ENCODE results near the gene EDIL3. TPM values are rescaled to one million over a fixed set of nuclear protein-coding genes. Genes with fewer than 3 reads are reported as not detected.

EDIL3 gene
- not detected for total RNA-seq

DNA sequence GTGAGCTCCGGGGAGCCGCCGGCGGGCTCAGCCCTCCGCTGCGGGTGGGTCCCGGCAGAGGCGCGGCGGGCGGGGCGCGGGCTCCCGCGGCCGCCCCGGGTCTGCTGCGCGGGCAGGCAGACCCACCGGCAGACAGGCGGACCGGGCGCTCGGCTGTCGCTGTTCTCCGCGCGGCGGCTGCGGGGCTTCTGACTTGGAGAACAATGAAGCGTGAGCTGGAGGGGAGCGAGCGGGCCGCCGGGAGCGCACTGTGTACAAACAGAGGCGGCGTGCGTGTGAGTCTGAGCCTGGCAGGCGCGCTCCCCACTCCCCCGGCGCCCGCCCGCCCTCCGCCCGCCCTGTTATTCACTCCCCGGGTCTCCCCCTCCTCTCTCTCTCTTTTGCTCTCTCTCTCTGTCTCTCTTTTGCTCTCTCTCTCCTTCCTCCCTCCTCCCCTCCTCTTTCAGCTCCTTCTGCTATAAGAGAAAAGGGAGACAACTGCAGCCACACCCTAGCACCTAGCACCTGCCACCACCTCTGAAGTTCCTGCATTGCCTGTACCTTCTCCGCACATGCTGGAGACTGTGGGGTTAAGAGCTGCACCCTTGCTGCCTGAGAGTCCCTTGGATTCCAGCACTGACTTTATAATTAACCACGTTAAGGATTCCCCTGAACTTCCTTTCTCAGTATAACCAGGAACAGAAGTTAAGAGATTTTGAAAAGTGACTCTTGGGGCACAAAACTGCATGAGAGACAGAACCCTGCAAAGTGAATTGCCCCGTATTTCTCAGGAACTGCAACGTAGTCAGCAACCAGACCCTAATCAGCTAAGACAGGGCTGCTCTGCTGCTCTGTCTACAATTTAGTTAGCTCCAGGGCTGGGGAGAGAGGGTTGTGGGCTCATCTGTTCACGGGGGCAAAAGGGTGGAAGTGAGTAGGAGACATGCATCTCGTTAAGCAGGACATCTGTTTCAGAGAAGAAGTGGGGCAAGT lies at the start of gene EDIL3:
Gene EDIL3 (minus strand): TSS at position 277 of the 972 bp plus-strand sequence. CDS start 506 bp downstream, outside the sequence.
- H3K4me3 Mint-ChIP-seq: no peak within 1 kb of the TSS
- no peak for DNase-seq
- ATAC-seq: no peak
- CTCF ChIA-PET: interaction anchor here (0.6 kb wide), 1 partner anchor 559 kb away, joined by 4 read pairs; no protein-coding TSS in a partner anchor
- no peak within 1 kb of the TSS for H3K27ac Mint-ChIP-seq
- H3K4me1 Mint-ChIP-seq: peaks cover 4% of the 10 kb centered on the region
- H3K9me3 Mint-ChIP-seq (ENCODE audit: low read depth): no peaks in the 10 kb centered on the region
- H3K27me3 Mint-ChIP-seq: peaks cover 45% of the 10 kb centered on the region
- H3K36me3 Mint-ChIP-seq: no peaks in the 10 kb centered on the region

DNA sequence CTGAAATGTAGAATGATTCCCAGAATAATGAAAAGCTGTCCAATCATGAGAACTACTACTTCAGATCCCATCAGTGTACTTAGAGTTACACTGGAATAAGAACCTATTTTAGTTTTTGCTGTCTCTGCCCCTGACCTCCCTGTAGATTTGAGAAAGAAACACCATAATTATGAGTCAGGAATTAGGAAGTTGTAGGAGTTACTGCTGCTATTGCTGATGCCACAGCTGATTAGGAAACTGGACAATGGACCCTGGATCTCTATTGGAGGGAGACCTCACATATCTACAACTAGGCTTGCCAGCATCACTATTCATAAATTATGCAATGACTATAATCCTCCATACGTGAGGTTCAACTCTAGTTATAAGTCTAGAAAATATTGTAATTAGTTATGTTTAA lies 48.8 kb upstream of the EDIL3 start:
- H3K36me3 Mint-ChIP-seq: no peaks in the 10 kb centered on the region
- no peak overlapping the region for H3K4me3 Mint-ChIP-seq
- peaks cover 2% of the 10 kb centered on the region for H3K9me3 Mint-ChIP-seq (ENCODE audit: low read depth)
- H3K4me1 Mint-ChIP-seq: no peaks in the 10 kb centered on the region
- ATAC-seq (no peak), DNase-seq (no peak)
- CTCF ChIA-PET: no interaction called here
- no peaks in the 10 kb centered on the region for H3K27me3 Mint-ChIP-seq
- H3K27ac Mint-ChIP-seq: no peak overlapping the region

- H3K36me3 Mint-ChIP-seq: no peaks in the 10 kb centered on the region
- H3K27me3 Mint-ChIP-seq: no peaks in the 10 kb centered on the region
- no peaks in the 10 kb centered on the region for H3K4me1 Mint-ChIP-seq
- ATAC-seq (no peak), DNase-seq (no peak)
- no peak overlapping the region for H3K27ac Mint-ChIP-seq
- H3K9me3 Mint-ChIP-seq (ENCODE audit: low read depth): peaks cover 2% of the 10 kb centered on the region
- CTCF ChIA-PET: no interaction called here
- H3K4me3 Mint-ChIP-seq: no peak overlapping the region
Observed at GRCh38 chr5:84430863-84431663, 46.4 kb upstream of the EDIL3 start.

DNA sequence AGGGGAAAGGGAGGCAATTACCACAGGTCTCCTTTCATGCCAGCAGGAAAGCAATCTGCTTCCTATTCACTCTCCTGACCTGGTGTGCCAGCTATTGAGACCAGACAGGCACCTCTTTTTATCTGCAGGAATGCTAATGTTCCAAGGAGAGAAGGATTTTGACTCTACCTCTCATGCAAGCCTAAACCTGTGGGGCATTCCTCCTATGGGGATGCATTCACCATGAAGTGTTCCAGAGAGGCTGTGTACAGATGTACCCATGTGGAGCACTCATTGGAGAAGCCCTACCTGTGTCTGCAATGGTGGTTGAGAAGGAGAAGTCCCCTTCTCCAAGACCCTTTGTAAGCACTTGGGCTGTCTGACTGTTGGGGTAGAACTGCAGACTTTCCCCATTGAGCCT lies 45.4 kb upstream of the EDIL3 start:
- H3K4me3 Mint-ChIP-seq: no peak overlapping the region
- no peak for ATAC-seq
- H3K9me3 Mint-ChIP-seq (ENCODE audit: low read depth): peaks cover 2% of the 10 kb centered on the region
- DNase-seq: no peak
- CTCF ChIA-PET: no interaction called here
- no peaks in the 10 kb centered on the region for H3K4me1 Mint-ChIP-seq
- H3K27me3 Mint-ChIP-seq: no peaks in the 10 kb centered on the region
- H3K27ac Mint-ChIP-seq: no peak overlapping the region
- H3K36me3 Mint-ChIP-seq: no peaks in the 10 kb centered on the region

- H3K27me3 Mint-ChIP-seq: no peaks in the 10 kb centered on the region
- no peak overlapping the region for H3K4me3 Mint-ChIP-seq
- no peaks in the 10 kb centered on the region for H3K4me1 Mint-ChIP-seq
- no peaks in the 10 kb centered on the region for H3K36me3 Mint-ChIP-seq
- no peak overlapping the region for H3K27ac Mint-ChIP-seq
- CTCF ChIA-PET: no interaction called here
- H3K9me3 Mint-ChIP-seq (ENCODE audit: low read depth): peaks cover 5% of the 10 kb centered on the region
- DNase-seq (no peak), ATAC-seq (no peak)
Observed at GRCh38 chr5:84425365-84425881, 40.7 kb upstream of the EDIL3 start.

- no peaks in the 10 kb centered on the region for H3K36me3 Mint-ChIP-seq
- H3K9me3 Mint-ChIP-seq (ENCODE audit: low read depth): peaks cover 2% of the 10 kb centered on the region
- CTCF ChIA-PET: no interaction called here
- no peak for DNase-seq
- no peak overlapping the region for H3K4me3 Mint-ChIP-seq
- no peak overlapping the region for H3K27ac Mint-ChIP-seq
- H3K4me1 Mint-ChIP-seq: no peaks in the 10 kb centered on the region
- H3K27me3 Mint-ChIP-seq: no peaks in the 10 kb centered on the region
- no peak for ATAC-seq
Observed at GRCh38 chr5:84419742-84420141, 35.1 kb upstream of the EDIL3 start.

DNA sequence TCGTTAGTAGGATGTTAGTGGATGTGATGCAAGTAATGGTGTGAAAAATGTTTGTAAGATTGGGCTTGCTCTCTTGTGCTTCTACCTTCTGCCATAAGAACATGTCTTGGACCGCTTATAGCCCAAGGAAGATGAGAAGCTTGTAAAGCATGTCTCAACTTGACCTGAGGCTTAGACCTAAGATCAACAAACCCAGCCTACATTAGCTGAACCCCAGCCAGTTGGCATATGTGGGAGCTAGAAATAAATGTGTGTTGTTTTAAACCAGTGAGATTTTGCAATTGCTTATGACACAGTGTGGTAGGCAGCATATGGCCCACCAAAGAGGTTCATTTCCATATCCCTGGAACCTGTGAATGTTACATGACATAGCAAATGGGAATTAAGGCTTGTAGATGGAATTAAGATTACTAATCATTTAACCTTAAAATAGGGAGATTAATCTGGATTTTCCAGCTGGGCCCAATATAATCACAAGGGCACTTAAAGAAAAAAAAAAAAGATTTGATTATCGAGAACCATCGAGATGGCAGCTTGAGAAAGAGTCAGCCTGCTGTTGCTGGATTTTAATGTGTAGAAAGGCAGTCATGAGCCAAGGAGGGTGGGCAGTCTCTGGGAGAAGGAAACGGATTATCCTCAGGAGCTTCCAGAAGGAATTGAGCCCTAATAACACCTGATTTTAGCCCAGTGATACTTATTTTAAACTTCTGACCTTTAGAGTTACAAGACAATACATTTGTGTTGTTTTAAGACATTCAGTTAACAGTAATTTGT lies 27.3 kb upstream of the EDIL3 start:
- CTCF ChIA-PET: no interaction called here
- ATAC-seq: no peak
- H3K4me1 Mint-ChIP-seq: no peaks in the 10 kb centered on the region

DNA sequence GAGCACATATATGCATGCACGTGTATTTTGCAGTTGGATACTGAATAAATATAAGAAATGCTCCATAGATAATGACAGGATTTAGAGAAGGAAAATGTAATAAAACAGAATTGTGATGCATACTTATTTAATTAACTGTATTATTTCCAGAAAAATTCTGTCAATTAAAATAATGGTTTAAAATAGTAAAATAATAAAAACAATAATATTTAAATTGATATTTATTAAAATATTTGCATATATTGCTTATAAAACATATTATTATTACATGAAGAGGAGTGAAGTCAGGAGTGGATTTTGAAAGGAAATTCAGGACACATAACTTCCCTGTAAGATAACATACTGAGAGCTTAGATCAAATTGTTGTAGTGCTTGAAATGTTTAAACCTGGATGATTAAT lies 21.4 kb upstream of the EDIL3 start:
- Mint-ChIP-seq H3K27me3 (no peaks in the 10 kb centered on the region), H3K4me3 (no peak overlapping the region), H3K36me3 (no peaks in the 10 kb centered on the region), H3K4me1 (no peaks in the 10 kb centered on the region), H3K27ac (no peak overlapping the region), H3K9me3 (ENCODE audit: low read depth) (no peaks in the 10 kb centered on the region)
- CTCF ChIA-PET: no interaction called here
- no peak for DNase-seq
- no peak for ATAC-seq

More for the DNA sequence above, 27.3 kb upstream of the EDIL3 start:
- Mint-ChIP-seq H3K27ac (no peak overlapping the region), H3K9me3 (ENCODE audit: low read depth) (peaks cover 5% of the 10 kb centered on the region), H3K4me3 (no peak overlapping the region), H3K36me3 (no peaks in the 10 kb centered on the region), H3K27me3 (no peaks in the 10 kb centered on the region)
- no peak for DNase-seq

- H3K4me1 Mint-ChIP-seq: no peaks in the 10 kb centered on the region
- H3K27me3 Mint-ChIP-seq: no peaks in the 10 kb centered on the region
- no peaks in the 10 kb centered on the region for H3K9me3 Mint-ChIP-seq (ENCODE audit: low read depth)
- CTCF ChIA-PET: no interaction called here
- no peak for DNase-seq
- H3K27ac Mint-ChIP-seq: no peak overlapping the region
- no peaks in the 10 kb centered on the region for H3K36me3 Mint-ChIP-seq
- no peak for ATAC-seq
- no peak overlapping the region for H3K4me3 Mint-ChIP-seq
Observed at GRCh38 chr5:84403773-84404172, 19.1 kb upstream of the EDIL3 start.

DNA sequence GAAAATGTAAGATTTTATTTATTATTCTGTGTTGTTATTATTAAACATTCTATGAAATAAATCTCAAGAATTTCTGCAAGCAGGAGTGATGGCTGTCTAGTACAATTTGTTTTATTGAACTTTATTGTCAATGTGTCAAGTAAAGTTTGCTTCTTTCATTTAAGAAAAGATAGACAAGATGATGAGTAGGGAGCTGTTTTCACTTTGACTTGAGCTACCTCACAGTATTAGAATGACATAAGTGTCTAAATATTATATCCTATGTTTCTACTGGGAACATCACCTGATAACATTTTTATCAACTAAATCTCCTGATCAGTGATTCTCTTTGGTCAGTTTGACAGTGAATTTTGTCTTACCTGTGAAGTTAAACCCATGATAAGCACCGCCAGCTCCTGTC lies 12.7 kb upstream of the EDIL3 start:
- no peak for DNase-seq
- CTCF ChIA-PET: no interaction called here
- no peak for ATAC-seq
- H3K9me3 Mint-ChIP-seq (ENCODE audit: low read depth): peaks cover 3% of the 10 kb centered on the region
- no peaks in the 10 kb centered on the region for H3K4me1 Mint-ChIP-seq
- H3K4me3 Mint-ChIP-seq: no peak overlapping the region
- H3K27ac Mint-ChIP-seq: no peak overlapping the region
- no peaks in the 10 kb centered on the region for H3K27me3 Mint-ChIP-seq
- no peaks in the 10 kb centered on the region for H3K36me3 Mint-ChIP-seq

DNA sequence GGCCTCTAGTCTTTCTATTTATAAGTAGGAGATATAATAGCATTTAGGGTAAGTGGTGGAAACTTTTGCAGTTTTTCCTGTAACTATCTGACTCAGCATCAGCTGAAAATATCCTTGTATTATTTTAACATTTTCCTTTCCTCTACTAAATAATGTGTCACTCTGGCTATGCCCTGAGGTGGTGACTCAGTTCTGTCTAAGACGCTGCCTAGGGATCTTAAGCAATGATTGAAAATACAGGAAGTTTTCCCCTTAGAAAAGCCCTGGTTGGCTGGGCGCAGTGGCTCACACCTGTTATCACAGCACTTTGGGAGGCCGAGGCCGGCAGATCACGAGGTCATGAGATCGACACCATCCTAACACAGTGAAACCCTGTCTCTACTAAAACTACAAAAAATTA lies 9.3 kb upstream of the EDIL3 start:
- Mint-ChIP-seq H3K4me1 (no peaks in the 10 kb centered on the region), H3K27ac (no peak overlapping the region), H3K4me3 (no peak overlapping the region), H3K9me3 (ENCODE audit: low read depth) (peaks cover 3% of the 10 kb centered on the region), H3K36me3 (no peaks in the 10 kb centered on the region), H3K27me3 (no peaks in the 10 kb centered on the region)
- CTCF ChIA-PET: no interaction called here
- no peak for DNase-seq
- ATAC-seq: no peak

GRCh38 chr5:84392836-84393235 lies 8.2 kb upstream of the EDIL3 start:
- ATAC-seq (no peak), DNase-seq (no peak)
- no peak overlapping the region for H3K27ac Mint-ChIP-seq
- no peaks in the 10 kb centered on the region for H3K27me3 Mint-ChIP-seq
- CTCF ChIA-PET: no interaction called here
- no peaks in the 10 kb centered on the region for H3K4me1 Mint-ChIP-seq
- no peaks in the 10 kb centered on the region for H3K36me3 Mint-ChIP-seq
- peaks cover 3% of the 10 kb centered on the region for H3K9me3 Mint-ChIP-seq (ENCODE audit: low read depth)
- no peak overlapping the region for H3K4me3 Mint-ChIP-seq

DNA sequence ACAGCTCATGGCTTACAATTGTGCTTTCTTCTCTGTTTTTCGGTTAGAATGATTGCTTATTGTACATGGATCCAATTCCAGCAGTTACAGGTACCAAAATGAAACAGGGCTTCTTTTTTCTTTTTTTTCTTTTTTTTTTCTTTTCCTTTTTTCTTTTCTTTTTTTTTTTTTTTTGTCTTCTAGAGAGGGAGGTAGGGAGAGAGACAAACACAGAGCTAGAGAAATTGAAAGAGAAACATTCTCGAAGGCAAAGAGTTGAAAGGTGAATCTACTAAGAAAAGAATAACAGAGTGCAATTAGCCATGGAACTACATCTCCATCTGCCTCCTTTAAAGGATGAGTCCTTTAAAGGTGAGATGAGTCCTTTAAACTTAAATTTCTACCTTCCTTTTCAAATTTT lies 1.0 kb upstream of the EDIL3 start:
- Mint-ChIP-seq H3K4me3 (no peak overlapping the region), H3K4me1 (peaks cover 4% of the 10 kb centered on the region), H3K36me3 (no peaks in the 10 kb centered on the region), H3K9me3 (ENCODE audit: low read depth) (no peaks in the 10 kb centered on the region), H3K27ac (no peak overlapping the region), H3K27me3 (peaks cover 45% of the 10 kb centered on the region)
- CTCF ChIA-PET: interaction anchor here (0.6 kb wide), 1 partner anchor 560 kb away, joined by 4 read pairs; no protein-coding TSS in a partner anchor
- ATAC-seq (no peak), DNase-seq (no peak)
